ENCODE data around the gene ECSIT.

- TF ChIP-seq, protein P1, sequence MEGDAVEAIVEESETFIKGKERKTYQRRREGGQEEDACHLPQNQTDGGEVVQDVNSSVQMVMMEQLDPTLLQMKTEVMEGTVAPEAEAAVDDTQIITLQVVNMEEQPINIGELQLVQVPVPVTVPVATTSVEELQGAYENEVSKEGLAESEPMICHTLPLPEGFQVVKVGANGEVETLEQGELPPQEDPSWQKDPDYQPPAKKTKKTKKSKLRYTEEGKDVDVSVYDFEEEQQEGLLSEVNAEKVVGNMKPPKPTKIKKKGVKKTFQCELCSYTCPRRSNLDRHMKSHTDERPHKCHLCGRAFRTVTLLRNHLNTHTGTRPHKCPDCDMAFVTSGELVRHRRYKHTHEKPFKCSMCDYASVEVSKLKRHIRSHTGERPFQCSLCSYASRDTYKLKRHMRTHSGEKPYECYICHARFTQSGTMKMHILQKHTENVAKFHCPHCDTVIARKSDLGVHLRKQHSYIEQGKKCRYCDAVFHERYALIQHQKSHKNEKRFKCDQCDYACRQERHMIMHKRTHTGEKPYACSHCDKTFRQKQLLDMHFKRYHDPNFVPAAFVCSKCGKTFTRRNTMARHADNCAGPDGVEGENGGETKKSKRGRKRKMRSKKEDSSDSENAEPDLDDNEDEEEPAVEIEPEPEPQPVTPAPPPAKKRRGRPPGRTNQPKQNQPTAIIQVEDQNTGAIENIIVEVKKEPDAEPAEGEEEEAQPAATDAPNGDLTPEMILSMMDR (conservative IDR thresholded peaks at IDR 0.05; ENCODE audit: low read depth in 2 of 2) = peak; percentile 89 to 93
- TF ChIP-seq EZH2 (IDR thresholded peaks at IDR 0.05; ENCODE audit: low read depth, unreplicated experiment) = no peak
- no peak for TF ChIP-seq EZH2phosphoT487 (IDR thresholded peaks at IDR 0.05; ENCODE audit: unreplicated experiment)
- TF ChIP-seq POLR2AphosphoS5 (IDR thresholded peaks at IDR 0.05; ENCODE audit: low read depth) = no peak
- no peak for TF ChIP-seq ZNF114 (CRISPR knock-in tag; IDR thresholded peaks at IDR 0.05)
- TF ChIP-seq STAT1 (IDR thresholded peaks at IDR 0.05; ENCODE audit: unreplicated experiment) = no peak
- TF ChIP-seq, protein P2, sequence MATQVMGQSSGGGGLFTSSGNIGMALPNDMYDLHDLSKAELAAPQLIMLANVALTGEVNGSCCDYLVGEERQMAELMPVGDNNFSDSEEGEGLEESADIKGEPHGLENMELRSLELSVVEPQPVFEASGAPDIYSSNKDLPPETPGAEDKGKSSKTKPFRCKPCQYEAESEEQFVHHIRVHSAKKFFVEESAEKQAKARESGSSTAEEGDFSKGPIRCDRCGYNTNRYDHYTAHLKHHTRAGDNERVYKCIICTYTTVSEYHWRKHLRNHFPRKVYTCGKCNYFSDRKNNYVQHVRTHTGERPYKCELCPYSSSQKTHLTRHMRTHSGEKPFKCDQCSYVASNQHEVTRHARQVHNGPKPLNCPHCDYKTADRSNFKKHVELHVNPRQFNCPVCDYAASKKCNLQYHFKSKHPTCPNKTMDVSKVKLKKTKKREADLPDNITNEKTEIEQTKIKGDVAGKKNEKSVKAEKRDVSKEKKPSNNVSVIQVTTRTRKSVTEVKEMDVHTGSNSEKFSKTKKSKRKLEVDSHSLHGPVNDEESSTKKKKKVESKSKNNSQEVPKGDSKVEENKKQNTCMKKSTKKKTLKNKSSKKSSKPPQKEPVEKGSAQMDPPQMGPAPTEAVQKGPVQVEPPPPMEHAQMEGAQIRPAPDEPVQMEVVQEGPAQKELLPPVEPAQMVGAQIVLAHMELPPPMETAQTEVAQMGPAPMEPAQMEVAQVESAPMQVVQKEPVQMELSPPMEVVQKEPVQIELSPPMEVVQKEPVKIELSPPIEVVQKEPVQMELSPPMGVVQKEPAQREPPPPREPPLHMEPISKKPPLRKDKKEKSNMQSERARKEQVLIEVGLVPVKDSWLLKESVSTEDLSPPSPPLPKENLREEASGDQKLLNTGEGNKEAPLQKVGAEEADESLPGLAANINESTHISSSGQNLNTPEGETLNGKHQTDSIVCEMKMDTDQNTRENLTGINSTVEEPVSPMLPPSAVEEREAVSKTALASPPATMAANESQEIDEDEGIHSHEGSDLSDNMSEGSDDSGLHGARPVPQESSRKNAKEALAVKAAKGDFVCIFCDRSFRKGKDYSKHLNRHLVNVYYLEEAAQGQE (IDR thresholded peaks at IDR 0.05; ENCODE audit: unreplicated experiment) = no peak
Measured at GRCh38 chr19:11496391-11497163, 32.4 kb downstream of the ECSIT start.

Measured in GM23338 (cell line).